Islet precursor cell (in vitro differentiated cells): ENCODE data around the gene STON2.
A peak's percentile ranks its signal among the peaks of the same experiment; 100 is the strongest.

Experiments
- DNase-seq: peaks from one replicate; pipeline ENCODE4 v3.0.0-alpha.2; 2018

Gene STON2

GRCh38 chr14:81295958-81296923, 103.9 kb downstream of the STON2 start:
- DNase-seq, result no peak

GRCh38 chr14:81289516-81289915, 110.6 kb downstream of the STON2 start:
- DNase-seq, result no peak

- no peak for DNase-seq
Measured at GRCh38 chr14:81286574-81287370, 113.4 kb downstream of the STON2 start.

GRCh38 chr14:81285245-81285644, 114.9 kb downstream of the STON2 start:
- no peak for DNase-seq

GRCh38 chr14:81281332-81281731, 118.8 kb downstream of the STON2 start:
- no peak for DNase-seq

GRCh38 chr14:81280136-81280791, 119.9 kb downstream of the STON2 start:
- no peak for DNase-seq

GRCh38 chr14:81277096-81277495, 123.0 kb downstream of the STON2 start:
- no peak for DNase-seq

GRCh38 chr14:81276073-81277069, 123.8 kb downstream of the STON2 start:
- DNase-seq, result no peak

- DNase-seq, result no peak
Measured at GRCh38 chr14:81275305-81276072, 124.6 kb downstream of the STON2 start.

- DNase-seq, result no peak
Measured at GRCh38 chr14:81273961-81274575, 126.1 kb downstream of the STON2 start.

GRCh38 chr14:81273521-81273920, 126.6 kb downstream of the STON2 start:
- DNase-seq, result peak; percentile 85

- no peak for DNase-seq
Measured at GRCh38 chr14:81272317-81272716, 127.8 kb downstream of the STON2 start.

GRCh38 chr14:81269979-81270375, 130.1 kb downstream of the STON2 start:
- no peak for DNase-seq

GRCh38 chr14:81269100-81269978, 130.8 kb downstream of the STON2 start:
- no peak for DNase-seq

GRCh38 chr14:81268016-81268416, 132.1 kb downstream of the STON2 start:
- DNase-seq, result peak; percentile 93

GRCh38 chr14:81265636-81266169, 134.4 kb downstream of the STON2 start:
- DNase-seq, result no peak

GRCh38 chr14:81264671-81265070, 135.5 kb downstream of the STON2 start:
- no peak for DNase-seq

GRCh38 chr14:81263777-81264410, 136.2 kb downstream of the STON2 start:
- DNase-seq, result no peak

- DNase-seq, result no peak
Measured at GRCh38 chr14:81261176-81261575, 138.9 kb downstream of the STON2 start.
